ENCODE results near the gene ABCC4.

DNA sequence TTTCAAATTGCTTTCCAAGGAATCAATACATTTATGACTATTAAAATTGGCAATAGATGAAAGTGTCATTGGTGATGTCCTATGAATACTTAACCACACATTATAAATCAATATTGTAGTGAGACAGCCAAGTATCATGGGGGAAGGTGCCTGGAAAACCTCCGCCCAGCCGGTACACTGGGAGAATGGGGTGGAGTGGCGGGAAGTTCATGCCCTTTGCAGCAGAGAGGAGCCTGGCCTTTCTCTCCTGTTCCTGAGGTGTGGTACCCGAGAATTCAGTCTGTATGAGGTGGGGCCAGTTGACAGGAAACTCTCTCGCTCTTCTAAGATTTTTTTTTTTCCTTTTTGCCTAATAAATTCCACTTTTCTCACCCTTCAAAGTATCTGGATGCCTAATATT, 25.4 kb upstream of the ABCC4 start:
- TF ChIP-seq POLR2AphosphoS5 (IDR thresholded peaks at IDR 0.05; ENCODE audit: insufficient read depth in 1 of 2, low read depth in 1 of 2), result no peak
- TF ChIP-seq, protein P1, sequence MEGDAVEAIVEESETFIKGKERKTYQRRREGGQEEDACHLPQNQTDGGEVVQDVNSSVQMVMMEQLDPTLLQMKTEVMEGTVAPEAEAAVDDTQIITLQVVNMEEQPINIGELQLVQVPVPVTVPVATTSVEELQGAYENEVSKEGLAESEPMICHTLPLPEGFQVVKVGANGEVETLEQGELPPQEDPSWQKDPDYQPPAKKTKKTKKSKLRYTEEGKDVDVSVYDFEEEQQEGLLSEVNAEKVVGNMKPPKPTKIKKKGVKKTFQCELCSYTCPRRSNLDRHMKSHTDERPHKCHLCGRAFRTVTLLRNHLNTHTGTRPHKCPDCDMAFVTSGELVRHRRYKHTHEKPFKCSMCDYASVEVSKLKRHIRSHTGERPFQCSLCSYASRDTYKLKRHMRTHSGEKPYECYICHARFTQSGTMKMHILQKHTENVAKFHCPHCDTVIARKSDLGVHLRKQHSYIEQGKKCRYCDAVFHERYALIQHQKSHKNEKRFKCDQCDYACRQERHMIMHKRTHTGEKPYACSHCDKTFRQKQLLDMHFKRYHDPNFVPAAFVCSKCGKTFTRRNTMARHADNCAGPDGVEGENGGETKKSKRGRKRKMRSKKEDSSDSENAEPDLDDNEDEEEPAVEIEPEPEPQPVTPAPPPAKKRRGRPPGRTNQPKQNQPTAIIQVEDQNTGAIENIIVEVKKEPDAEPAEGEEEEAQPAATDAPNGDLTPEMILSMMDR (IDR thresholded peaks at IDR 0.05), result no peak

Data from vagina (tissue), 2 donors.